Frontal cortex (tissue), 4 donors: ENCODE results near the gene PDP2. TPM values are rescaled to one million over a fixed set of nuclear protein-coding genes. Genes with fewer than 3 reads are reported as not detected.

Experiments
- DNase-seq, 2 donors: peaks; one replicate each; pipeline ENCODE4 v3.0.0; 2012; ENCODE audit warnings: low spot score in 2 of 2
- FAIRE-seq: peaks from 2 replicates; lab custom pipeline; 2012; peaks lifted over from hg19 to GRCh38; lab: Jason Lieb, UNC
- total RNA-seq: library from RNA; depleted of rRNA; stranded (reverse); fragments of >200 nt; gene quantifications from one replicate; pipeline ENCODE4 v1.2.3, GENCODE V29; 2014
- donor health status: control.
- donor health status: control.
- donor health status: control.

The PDP2 gene
- total RNA-seq, 1 donor from 2014 or later, result 8.6 TPM

GRCh38 chr16:66900721-66901441 is 20.6 kb downstream of the PDP2 start:
- DNase-seq, result no peak

GRCh38 chr16:66901626-66902025 is 21.3 kb downstream of the PDP2 start:
- FAIRE-seq (no peak), DNase-seq (no peak)

More at GRCh38 chr16:66900721-66901441, 20.6 kb downstream of the PDP2 start:
- no peak for FAIRE-seq

GRCh38 chr16:66902648-66903543 is 22.6 kb downstream of the PDP2 start:
- DNase-seq, result no peak
- FAIRE-seq, result no peak

GRCh38 chr16:66903544-66904427 is 23.5 kb downstream of the PDP2 start:
- DNase-seq (no peak), FAIRE-seq (no peak)

- FAIRE-seq (no peak), DNase-seq (no peak)
Measured at GRCh38 chr16:66904428-66904845, 24.1 kb downstream of the PDP2 start.

- FAIRE-seq, result no peak
- no peak for DNase-seq
Measured at GRCh38 chr16:66904846-66905632, 24.7 kb downstream of the PDP2 start.

- DNase-seq (no peak), FAIRE-seq (no peak)
Measured at GRCh38 chr16:66905633-66906539, 25.6 kb downstream of the PDP2 start.

- DNase-seq (no peak), FAIRE-seq (no peak)
Measured at GRCh38 chr16:66906916-66907836, 26.9 kb downstream of the PDP2 start.

GRCh38 chr16:66908116-66908515 is 27.8 kb downstream of the PDP2 start:
- no peak for DNase-seq
- FAIRE-seq, result no peak

- DNase-seq (no peak), FAIRE-seq (no peak)
Measured at GRCh38 chr16:66908762-66909559, 28.6 kb downstream of the PDP2 start.

GRCh38 chr16:66910175-66910940 is 30.0 kb downstream of the PDP2 start:
- FAIRE-seq, result no peak

GRCh38 chr16:66911112-66911511 is 30.8 kb downstream of the PDP2 start:
- no peak for FAIRE-seq
- no peak for DNase-seq

More at GRCh38 chr16:66910175-66910940, 30.0 kb downstream of the PDP2 start:
- no peak for DNase-seq

- no peak for FAIRE-seq
- no peak for DNase-seq
Measured at GRCh38 chr16:66911801-66912200, 31.5 kb downstream of the PDP2 start.

GRCh38 chr16:66913081-66913480 is 32.8 kb downstream of the PDP2 start:
- no peak for DNase-seq
- FAIRE-seq, result no peak

GRCh38 chr16:66913711-66914110 is 33.4 kb downstream of the PDP2 start:
- FAIRE-seq (no peak), DNase-seq (no peak)

- FAIRE-seq (no peak), DNase-seq (no peak)
Measured at GRCh38 chr16:66914541-66914940, 34.2 kb downstream of the PDP2 start.
